T-helper 2 cell treated with Interferon-gamma antibody and Interleukin-4, amounts not matched to agents 100 ng/mL and 5 ng/mL, for 36 hours (primary cell): ENCODE measurements around the gene GALNT16. TPM values are rescaled to one million over a fixed set of nuclear protein-coding genes. Genes with fewer than 3 reads are reported as not detected.

ENCODE experiments used
- intact Hi-C: fragments of 100-400 bp; cut with micrococcal nuclease; formaldehyde crosslinking; loops from one replicate; pipeline ENCODE4 v1.15.1; 2023
- total RNA-seq: library from RNA; stranded (reverse); gene quantifications from 2 replicates; pipeline ENCODE4 v1.2.3, GENCODE V29; 2022

The GALNT16 gene
- total RNA-seq, 1 donor from 2014 or later, result not detected

- intact Hi-C loops, result no loop called here
Measured at GRCh38 chr14:69400154-69400553, 140.2 kb downstream of the GALNT16 start.

GRCh38 chr14:69401841-69402240, 141.9 kb downstream of the GALNT16 start:
- intact Hi-C loops, result no loop called here

- intact Hi-C loops, result no loop called here
Measured at GRCh38 chr14:69404478-69404877, 144.5 kb downstream of the GALNT16 start.

- intact Hi-C loops, result no loop called here
Measured at GRCh38 chr14:69404883-69405282, 144.9 kb downstream of the GALNT16 start.

- intact Hi-C loops, result no loop called here
Measured at GRCh38 chr14:69405762-69406161, 145.8 kb downstream of the GALNT16 start.

Other genes starting within 250 kb of the GALNT16 start
- gene DCAF5, start 107.0 kb upstream of the GALNT16 start, total RNA-seq, result 34.2 and 35.8 TPM in 2 replicates
- 3.9 and 4.8 TPM in 2 replicates for gene EXD2, start 68.7 kb upstream of the GALNT16 start, total RNA-seq
- 342 and 350 TPM in 2 replicates for gene ERH, start 138.1 kb downstream of the GALNT16 start, total RNA-seq
- 48.9 and 49.0 TPM in 2 replicates for gene SLC39A9, start 138.5 kb downstream of the GALNT16 start, total RNA-seq
- gene PLEKHD1, start 224.6 kb downstream of the GALNT16 start, total RNA-seq, result 0.09 and 0.16 TPM in 2 replicates